Measurements from ENCODE around the gene IGSF3. TPM values are rescaled to one million over a fixed set of nuclear protein-coding genes. Genes with fewer than 3 reads are reported as not detected.

Gene IGSF3
- total and polyA plus RNA-seq, 2 of the 8 experiments (the other 6 are each of a cell fraction or from before 2014, with no cell fraction given), result 30.0 to 32.2 TPM

GRCh38 chr1:116572771-116573430, 94.6 kb downstream of the IGSF3 start (continued):
- no peak for TF ChIP-seq SRF (IDR thresholded peaks at IDR 0.05; ENCODE audit: low read depth, low read length)
- TF ChIP-seq CHD2 (IDR thresholded peaks at IDR 0.05; ENCODE audit: low read length), result no peak
- no peak for TF ChIP-seq RBBP5 (IDR thresholded peaks at IDR 0.05; ENCODE audit: borderline replicate concordance, low read depth, low read length)
- TF ChIP-seq SAP30 (IDR thresholded peaks at IDR 0.05; ENCODE audit: insufficient read depth, insufficient replicate concordance, low read length), result no peak
- TF ChIP-seq RAD21 (IDR thresholded peaks at IDR 0.05 in 1 of 2, conservative IDR thresholded peaks at IDR 0.05 in 1 of 2; ENCODE audit: low read depth in 2 of 2, low read length in 2 of 2), result no peak

All from H1 (cell line).